Measurements from ENCODE around the gene HKDC1.

- TF ChIP-seq CTCF (conservative IDR thresholded peaks at IDR 0.05; ENCODE audit: low read length) (no peak), EZH2phosphoT487 (IDR thresholded peaks at IDR 0.05; ENCODE audit: borderline replicate concordance) (no peak)
Observed at GRCh38 chr10:69180525-69181204, 39.5 kb upstream of the HKDC1 start.
